GM12892 (cell line): ENCODE measurements around the gene PHF21A.

Experiments used
- POLR2A ChIP-seq: IDR thresholded peaks from 2 replicates; pipeline ENCODE4 v1.6.1; 2011; ENCODE audit warnings: low read depth, low read length, control low read depth
- POLR2AphosphoS5 ChIP-seq: IDR thresholded peaks from 2 replicates; pipeline ENCODE4 v1.6.1; 2011; ENCODE audit warnings: low read depth, low read length, control low read depth

DNA sequence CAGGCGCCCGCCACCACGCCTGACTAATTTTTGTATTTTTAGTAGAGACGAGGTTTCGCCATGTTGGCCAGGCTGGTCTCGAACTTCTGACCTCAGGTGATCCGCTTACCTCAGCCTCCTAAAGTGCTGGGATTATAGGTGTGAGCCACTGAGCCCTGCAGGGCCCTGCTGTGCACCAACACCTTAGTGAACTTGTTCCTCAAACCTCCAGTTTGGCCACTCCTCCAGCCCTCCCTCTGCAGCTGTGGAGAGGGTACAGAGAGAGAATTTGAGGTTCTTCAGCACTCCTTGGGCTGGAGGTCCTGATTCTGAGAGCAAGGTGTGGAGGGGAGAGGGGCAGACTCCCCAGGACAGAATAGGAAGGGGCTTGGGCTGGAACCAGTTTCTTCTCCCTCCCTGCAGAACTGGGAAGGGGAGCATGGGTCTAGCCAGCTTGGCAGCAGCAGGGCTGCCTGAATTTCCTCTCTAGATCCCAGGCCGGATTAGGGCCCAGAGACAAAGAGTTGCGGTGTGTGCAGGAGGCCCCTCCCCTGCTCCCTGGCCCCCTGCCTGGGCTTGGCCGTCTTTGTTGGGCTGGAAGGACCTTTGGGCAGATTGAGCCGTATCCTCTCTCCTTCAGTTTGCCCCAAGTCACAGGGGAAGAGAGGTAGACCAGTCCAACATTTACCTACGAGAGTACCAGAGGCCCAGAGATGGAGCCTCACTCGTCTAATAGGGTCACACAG is 201.3 kb downstream of the PHF21A start:
- TF ChIP-seq POLR2A (no peak), POLR2AphosphoS5 (no peak)
